GM21528 (cell line): ENCODE measurements around the gene FOXN1.
"Not testable (repeated sequence)": the region's sequence is repeated elsewhere in the genome, so short reads cannot be mapped to it uniquely, and the experiment has no call there.

Experiments
- ATAC-seq: cut with Tn5 transposase; IDR thresholded peaks from one replicate; pipeline ENCODE4 v1.9.1; 2021; ENCODE audit warnings: mild to moderate bottlenecking, moderate library complexity; ENCODE audit not compliant: unreplicated experiment, low FRiP score

FOXN1 gene

GRCh38 chr17:28572259-28573039 lies 66.3 kb downstream of the FOXN1 start:
- no peak for ATAC-seq

GRCh38 chr17:28573040-28573380 lies 66.9 kb downstream of the FOXN1 start:
- ATAC-seq: no peak

- ATAC-seq: no peak
These were observed 67.4 kb downstream of the FOXN1 start for GRCh38 chr17:28573521-28573920.

- no peak for ATAC-seq
These were observed 67.9 kb downstream of the FOXN1 start for GRCh38 chr17:28573966-28574480.

- ATAC-seq: no peak
These were observed 68.4 kb downstream of the FOXN1 start for GRCh38 chr17:28574526-28574925.

DNA sequence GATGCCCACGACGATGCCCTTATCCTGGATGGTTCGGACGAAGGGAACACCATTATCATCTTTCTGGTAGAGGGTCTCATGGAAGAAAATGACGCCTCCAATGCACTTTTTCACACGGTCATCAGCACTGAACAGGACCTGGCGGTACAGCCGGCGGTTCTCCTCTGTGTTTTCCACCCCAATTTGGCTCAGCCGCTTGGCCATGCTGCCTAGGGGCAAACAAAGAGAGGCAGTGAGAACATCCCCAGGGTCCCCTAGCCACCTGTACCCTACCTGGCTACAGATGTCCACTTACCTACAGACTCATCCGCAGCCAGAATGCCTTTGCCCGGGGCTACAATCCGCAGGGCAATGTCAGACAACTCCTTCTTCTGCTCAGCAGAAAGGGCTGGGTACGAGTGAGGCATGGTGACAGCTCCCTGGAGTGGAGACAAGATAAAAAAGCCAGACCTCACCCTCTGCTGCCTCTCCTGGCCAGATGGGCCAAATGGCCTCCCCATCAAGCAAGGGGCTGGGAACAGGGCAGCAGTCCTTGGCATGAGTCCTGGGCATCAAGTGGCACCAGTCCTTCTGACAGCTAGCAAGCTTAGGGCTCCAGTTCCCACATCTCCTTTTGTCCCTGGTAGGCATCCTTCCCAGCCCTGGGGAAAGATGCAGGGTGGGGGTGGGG lies 69.1 kb downstream of the FOXN1 start:
- ATAC-seq: no peak

DNA sequence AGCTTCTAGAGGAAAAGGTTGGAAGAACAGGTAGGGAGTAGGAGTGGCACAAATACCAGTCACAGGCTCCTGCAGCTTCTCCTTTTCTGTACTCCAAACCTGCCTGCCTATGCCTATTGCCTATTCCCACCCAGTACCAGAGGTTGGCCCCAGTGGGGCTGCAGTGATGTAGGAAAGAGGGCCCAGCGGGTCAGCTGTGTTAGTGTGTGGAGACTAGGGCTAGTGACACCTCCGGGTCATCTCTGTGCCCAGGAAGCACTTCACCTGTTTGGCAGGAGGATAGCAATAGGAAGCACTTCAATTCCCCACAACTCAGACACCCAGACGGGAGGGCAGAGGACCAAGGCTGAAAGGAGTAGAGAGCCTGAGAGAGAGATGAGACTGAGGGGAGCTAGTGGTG lies 69.9 kb downstream of the FOXN1 start:
- ATAC-seq: not testable (repeated sequence)

DNA sequence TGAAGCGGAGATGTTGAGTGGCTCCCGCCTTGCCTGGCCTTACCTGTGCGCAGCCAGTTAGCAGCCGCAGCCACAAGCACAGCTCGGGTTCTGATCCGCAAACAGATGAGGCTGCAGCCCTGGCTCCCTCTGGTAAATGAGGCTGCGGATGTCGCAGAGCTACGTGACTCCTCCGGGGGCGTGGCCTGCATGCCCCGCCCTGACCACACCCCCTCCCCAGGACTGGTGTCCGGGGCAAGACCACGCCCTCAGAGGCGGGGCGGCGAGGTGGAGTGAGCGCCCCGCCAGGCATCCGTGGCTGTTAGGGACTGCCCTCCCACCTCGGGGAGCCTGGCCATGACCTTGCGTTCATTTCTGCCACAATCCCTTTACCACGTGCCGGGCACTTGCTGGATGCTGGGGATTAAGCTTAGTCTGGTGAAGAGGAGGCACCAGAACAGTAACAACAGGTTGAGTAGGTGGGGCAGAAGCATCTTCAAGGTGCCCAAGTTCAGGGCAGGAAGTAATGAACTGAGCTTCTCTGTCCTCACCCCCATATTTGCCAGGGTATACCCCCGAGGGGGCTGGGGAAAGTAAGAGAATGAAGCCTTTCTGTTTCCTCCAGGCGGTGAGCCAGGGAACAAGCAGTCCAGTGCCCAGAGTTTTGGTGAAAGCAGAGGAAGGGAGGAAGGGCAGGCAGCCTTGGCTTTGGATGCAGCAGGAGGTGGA lies 70.8 kb downstream of the FOXN1 start, which contains the start of gene ALDOC:
Gene ALDOC, minus strand, starts transcription at position 138 of the 708 bp plus-strand sequence. CDS start 1,363 bp downstream, outside the sequence.
- ATAC-seq: peak; percentile 87

- no peak for ATAC-seq
These were observed 71.3 kb downstream of the FOXN1 start for GRCh38 chr17:28577466-28577824.

GRCh38 chr17:28578246-28579195 lies 72.4 kb downstream of the FOXN1 start:
- ATAC-seq: no peak

- no peak for ATAC-seq
These were observed 73.4 kb downstream of the FOXN1 start for GRCh38 chr17:28579526-28579925.

DNA sequence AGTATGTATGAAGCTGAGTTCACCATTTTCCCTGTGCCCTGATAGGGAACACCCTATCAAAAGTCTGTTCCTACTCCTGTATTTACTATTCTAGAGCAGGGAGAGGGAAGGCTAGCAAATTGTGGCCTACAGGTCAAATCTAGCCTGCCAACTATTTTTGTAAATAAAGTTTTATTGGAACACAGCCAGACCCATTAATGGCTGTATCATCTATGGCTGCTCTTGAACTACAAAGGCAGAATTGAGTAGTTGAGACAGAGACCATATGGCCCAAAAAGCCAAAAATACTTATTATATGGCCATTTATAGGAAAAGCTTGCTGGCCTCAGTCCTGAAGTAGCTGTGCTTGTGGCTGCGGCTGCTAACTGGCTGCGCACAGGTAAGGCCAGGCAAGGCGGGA lies 74.8 kb downstream of the FOXN1 start:
- ATAC-seq: no peak

- no peak for ATAC-seq
These were observed 76.4 kb downstream of the FOXN1 start for GRCh38 chr17:28582513-28582912.

- no peak for ATAC-seq
These were observed 78.3 kb downstream of the FOXN1 start for GRCh38 chr17:28584434-28584833.

GRCh38 chr17:28585851-28586250 lies 79.7 kb downstream of the FOXN1 start:
- ATAC-seq: no peak
